HEK293T (cell line): ENCODE measurements around the gene RFX6.

Source experiments
- BHLHE40 ChIP-seq: fragments of 450-650 bp; IDR thresholded peaks from 2 replicates; pipeline ENCODE4 v1.6.1; 2016; ENCODE audit warnings: mild to moderate bottlenecking, moderate library complexity, borderline replicate concordance
- FOXA1 ChIP-seq: fragments of 450-650 bp; IDR thresholded peaks from 2 replicates; pipeline ENCODE4 v1.6.1; 2016; ENCODE audit warnings: mild to moderate bottlenecking
- FOXM1 ChIP-seq: fragments of 450-650 bp; IDR thresholded peaks from 2 replicates; pipeline ENCODE4 v1.6.1; 2017; ENCODE audit warnings: mild to moderate bottlenecking, borderline replicate concordance
- LEF1 ChIP-seq: fragments of 450-650 bp; IDR thresholded peaks from 2 replicates; pipeline ENCODE4 v1.6.1; 2017; ENCODE audit warnings: mild to moderate bottlenecking, borderline replicate concordance

DNA sequence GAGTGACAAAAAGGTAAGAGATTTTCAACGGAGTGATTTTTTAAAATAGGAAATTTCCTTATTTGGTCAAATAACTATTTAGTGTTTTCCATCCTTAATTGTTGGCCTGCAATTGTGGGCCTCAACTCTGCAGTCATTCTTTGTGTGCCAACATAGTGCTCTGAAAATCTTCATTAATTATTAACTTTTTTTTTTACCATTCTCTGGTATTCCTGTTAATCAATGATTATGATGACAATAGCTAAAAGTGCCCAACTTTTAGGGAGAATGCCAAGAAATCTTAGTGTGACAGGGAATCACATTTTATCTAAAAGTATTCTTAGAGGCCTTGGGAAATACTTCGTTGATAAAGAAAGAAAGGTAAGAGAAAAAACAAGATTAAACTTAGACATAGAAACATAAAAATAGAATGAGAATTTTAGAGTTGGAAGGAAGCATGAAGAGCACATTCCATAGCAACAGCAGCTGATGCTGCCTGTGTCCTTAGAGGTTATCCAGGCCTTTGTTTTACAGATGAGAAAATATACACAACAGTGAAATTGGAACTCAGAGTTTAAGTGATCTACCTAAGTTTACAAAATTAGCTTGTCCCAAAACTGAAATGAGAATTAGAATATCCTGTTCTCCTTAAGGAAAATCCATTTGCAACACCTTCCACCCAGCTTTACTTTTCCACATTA, 49.3 kb upstream of the RFX6 start:
- no peak for TF ChIP-seq FOXM1
- no peak for TF ChIP-seq FOXA1
- TF ChIP-seq BHLHE40, result no peak
- TF ChIP-seq LEF1, result no peak
